Left renal cortex interstitium (tissue), 4 donors: ENCODE results near the gene DOCK1. TPM values are rescaled to one million over a fixed set of nuclear protein-coding genes. Genes with fewer than 3 reads are reported as not detected.

Experiments used
- DNase-seq, 4 donors: peaks; one replicate each; pipeline ENCODE4 v3.0.0-alpha.2; 2013; ENCODE audit warnings: low read depth in 4 of 4, low spot score in 2 of 4, missing footprints in 1 of 4
- polyA plus RNA-seq, 4 donors: library from polyadenylated mRNA; unstranded; fragments of 120-200 nt; gene quantifications; one replicate each; pipeline ENCODE4 v1.2.1, GENCODE V29; 2013; ENCODE audit not compliant: insufficient read length in 4 of 4

Gene DOCK1
- polyA plus RNA-seq, 4 donors: 57.9 to 68.2 (median 64.3) TPM

DNA sequence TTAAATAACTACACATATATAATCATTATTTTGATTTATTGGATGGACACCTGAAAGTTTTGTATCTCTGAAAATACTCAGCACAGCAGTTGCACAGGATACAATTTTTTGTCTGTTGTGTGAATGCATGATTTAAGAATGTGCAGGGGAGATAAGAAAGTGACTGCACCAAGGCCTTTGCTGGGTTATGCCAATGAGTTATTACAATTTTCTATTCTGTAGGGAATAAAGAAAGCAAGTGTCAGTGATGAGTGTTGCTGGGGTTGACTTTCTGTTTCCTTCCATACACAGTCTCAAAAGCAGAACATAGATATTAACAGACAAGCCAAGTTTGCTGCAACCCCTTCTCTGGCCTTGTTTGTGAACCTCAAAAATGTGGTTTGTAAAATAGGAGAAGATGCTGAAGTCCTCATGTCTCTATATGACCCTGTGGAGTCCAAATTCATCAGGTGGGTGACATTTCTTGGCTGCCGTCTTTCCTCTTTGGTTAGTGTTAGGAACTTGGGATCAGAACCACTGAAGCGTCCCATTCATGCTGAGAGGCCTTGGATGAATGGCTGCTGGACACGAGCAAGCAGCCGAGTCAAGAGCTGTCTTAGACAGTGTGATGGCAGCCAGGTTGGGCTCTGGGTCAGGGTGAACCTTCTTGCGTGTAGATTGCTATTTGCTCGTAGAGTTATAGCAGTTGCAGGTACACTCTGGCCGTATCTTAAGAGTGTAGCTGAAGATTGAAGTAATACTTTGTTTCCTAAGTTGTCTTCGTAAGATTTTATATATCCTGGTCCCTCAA lies 92.8 kb downstream of the DOCK1 start:
- no peak for DNase-seq

DNA sequence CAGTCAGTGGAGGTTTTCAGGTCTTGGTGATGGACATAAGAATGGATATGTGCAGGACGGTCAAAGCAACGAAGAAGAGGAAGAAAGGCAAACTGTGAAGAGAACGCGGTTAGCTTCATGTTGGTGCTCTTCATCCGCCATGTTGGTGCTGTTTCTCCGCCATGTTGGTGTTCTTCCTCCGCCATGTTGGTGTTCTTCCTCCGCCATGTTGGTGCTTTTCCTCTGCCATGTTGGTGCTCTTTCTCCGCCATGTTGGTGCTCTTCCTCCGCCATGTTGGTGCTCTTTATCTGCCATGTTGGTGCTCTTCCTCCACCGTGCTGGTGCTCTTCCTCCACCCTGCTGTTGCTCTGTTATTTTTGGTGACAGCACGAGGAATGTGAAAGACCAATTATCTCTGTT lies 95.4 kb downstream of the DOCK1 start:
- no peak for DNase-seq

DNA sequence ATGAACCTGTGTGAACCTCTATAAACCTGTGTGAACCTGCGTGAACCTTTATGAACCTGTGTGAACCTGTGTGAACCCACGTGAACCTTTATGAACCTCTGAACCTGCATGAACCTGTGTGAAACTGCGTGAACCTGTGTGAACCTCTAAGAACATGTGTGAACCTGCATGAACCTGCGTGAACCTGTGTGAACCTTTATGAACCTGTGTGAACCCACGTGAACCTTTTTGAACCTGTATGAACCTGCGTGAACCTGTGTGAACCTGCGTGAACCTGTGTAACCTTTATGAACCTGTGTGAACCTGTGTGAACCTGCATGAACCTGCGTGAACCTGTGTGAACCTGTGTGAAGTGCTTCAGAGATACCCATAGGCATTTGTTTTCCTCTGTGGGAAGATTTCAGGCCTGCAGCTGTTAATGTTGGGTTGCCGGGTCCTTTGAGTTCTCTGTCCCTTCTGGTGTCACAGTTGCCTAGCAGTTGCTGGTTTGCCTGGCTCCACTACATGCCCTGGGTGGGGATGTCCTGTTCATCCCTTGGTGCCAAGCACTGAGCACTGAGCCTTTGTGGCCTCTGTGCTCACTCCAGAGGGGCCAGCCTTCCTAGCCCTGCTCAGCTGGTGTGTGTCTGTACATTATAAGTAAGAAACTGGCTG lies 97.9 kb downstream of the DOCK1 start:
- no peak for DNase-seq

DNA sequence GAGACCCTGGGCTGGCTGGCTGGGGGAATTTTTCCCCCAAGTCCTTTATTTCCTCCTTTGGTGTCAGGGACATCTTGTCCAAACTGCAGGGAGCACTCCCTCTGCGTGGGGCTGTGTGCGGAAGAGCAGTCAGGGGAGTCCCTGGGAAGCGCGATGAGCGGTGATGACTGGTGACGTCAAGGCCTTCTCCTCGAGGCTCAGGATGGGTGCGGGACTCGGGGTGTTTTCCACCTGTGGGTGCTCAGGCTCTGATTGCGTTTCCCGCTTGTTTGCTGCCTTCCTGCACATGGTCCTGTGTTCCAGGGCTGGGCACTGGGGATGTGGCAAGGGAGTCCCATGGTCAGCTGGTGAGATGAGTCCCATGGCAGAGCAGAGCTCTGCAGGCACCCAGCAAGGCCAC lies 101.2 kb downstream of the DOCK1 start:
- no peak for DNase-seq

DNA sequence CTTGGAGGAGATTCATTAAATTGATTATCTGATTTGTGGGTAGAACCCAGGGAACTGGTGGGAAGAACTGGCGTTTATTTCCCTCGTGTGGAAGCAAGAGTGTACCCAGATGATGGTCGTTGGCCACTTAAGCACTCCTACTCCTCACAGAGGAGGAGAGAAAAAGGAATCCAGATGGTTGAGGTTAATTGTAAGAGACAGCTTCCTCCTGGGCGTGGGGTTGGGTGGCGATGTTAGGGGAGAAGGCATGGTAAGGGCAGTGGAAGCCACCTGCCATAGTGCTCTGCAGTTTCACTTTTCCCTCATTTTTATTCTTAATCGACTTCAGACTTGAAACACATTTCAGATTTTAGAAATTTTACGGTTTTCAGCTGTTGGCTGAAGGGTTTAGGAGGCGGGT lies 104.1 kb downstream of the DOCK1 start:
- DNase-seq: no peak

DNA sequence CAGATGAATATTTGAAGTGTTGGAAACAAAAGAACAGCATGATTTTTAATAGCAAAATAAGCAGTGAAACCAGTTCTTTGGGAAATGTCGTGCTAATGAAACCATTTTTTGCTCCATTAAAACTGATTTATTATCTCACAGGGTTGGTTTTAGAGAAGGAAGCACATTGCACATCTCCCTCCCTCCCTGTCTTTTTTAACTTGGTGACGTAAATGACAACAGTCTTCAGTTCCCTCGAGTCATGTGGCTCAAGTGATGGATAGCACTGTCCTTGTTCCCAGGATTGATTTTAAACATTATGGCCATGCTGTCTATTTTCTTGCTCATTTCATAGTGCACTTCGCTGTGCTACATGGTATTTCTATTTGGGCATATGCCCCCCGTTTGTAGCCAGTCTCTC lies 105.9 kb downstream of the DOCK1 start:
- DNase-seq: no peak

DNA sequence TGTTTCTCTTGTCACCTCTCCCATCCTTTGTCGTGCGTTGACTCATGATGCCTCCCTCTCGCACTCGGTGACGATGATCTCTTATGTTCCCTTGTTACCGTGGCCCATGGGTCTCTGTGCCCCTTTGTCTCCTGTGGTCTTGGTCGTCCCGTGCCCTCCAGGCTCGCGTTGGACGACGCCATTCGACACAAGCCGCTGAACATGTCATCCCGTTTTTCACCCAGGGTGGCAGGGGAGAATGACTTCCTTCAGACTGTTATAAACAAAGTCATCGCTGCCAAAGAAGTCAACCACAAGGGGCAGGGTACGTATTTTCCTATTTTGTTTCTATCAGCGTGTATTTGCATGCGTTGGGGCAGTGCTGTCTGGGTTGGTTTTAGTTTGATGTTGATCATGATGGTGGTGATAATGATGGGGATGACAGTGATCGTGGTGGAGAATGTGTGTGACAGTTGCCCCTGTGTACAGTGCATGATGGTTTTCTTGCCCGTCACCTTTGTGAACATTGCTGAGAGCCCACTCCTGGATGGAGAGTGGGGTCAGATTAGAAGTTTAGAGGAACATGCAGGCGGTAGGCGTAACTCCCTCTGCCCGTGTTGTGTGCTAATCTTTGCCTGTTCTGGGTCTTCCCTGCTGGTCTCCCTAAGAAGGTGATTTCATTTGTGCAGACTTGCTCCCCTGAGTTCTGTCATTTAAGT lies 107.0 kb downstream of the DOCK1 start:
- no peak for DNase-seq

DNA sequence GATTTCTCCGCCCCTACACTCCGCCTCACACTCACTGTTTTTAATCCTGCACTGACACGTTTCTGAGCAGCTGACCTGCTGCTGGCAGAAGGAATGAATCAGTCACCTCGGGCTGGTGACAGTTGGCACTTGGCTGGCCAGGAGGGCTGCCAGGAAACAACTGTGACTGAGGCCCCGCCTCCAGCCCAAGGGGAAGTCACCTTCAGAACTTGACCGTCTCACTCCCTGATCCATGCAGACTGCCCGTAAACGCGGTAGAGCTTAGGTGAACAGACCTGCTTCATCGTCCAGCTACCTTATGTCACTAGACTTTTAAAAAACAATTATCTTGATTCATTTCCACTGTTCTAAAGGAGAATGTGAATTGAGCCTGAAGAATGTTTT lies 107.5 kb downstream of the DOCK1 start:
- DNase-seq: peak; percentile 31 to 51 (median 41)

DNA sequence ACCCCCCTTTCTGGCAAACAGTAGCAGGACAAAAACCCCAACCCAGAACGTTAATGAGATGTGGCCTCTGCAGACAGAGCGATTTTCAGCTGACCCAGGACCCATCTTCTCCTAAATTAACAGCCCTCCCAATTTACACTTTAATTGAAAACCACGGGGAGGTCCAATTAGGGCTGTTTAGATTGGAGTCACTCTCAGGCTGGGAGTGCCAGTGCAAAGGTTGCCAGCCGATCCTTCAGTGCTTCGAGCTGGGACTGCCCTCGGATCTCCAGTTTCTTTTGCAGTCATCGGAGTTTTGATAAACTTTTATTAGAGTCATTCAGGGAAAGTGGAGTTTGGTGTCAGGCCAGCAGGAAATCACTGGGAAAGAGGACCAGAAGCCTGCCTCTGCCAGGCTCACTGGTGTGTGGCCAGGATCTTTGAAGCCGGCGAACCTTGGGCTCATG lies 108.0 kb downstream of the DOCK1 start:
- DNase-seq: peak; percentile 11 to 26 (median 22)

DNA sequence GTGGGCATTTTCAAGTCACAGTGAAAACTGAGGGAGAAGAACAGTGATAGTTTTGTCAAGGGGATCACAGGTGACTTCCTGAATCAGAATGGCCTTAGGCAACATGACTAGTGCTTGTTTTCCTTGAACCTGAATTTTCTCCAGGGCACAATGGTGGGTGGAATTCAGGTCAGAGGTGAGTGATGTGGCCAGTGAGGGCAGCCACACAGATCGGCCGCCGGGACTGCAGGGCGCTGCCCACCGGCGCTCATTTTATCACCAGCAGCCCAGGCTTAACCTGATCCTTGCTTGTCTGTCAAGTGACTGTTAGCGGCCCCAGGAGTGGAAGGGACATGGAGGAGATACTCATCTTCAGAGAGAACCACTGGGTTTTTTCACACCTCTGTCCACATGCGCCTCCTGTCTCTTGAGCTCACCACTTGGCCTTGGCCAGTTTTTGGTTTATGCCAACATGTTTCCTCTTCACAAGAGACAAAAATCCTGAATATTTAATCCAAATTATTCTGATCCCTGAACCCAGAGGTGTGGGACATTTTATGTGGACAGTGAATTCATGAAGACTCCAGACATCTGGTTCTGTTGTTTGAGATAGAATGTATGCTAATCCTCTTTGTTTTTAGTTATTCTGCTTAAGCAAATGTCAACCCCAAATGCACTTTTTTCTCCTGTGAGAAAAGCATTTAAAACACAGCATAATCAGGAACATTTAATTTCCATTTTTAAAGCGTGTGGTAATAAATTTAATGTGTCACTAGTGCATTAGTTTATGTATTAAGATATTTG lies 108.7 kb downstream of the DOCK1 start:
- no peak for DNase-seq

DNA sequence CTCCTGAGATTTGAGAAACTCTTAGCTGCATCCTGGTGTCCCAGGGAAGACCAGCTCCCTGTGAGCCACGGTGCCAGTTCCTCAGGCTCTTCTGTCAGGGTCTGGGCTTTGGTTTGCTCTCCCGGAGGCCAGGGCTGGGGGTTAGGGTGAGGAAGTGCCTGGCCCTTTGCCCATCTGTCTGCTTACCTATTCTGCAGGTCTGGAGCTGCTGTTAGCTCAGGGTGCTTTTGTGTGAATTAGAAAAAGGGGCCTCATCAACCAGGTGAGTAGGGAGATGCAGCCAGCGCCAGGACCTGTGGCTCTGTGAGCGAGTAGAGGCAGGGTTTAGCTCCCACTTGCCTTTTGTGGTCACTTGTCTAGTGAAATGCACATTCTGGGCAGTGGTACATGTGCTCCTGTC lies 109.4 kb downstream of the DOCK1 start:
- no peak for DNase-seq

DNA sequence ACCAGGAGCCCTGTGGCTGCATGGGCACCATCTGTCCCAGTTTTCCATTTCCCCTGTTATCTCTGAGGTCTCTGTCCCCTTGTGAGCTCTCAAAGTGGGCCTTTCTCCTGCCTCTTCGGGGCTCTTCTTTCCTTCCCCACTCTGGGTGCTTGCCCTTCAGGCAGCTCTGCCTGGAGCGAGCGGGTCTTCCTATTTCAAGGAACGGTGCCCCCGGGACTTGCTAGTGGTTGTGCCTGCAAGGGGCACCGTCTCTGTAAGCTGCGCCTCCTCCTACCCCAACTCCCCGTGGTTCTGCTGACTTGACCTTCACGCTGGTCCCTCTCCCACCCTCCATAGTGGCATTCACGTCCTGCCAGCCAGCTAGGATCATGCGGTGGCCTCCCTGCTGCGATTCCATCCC lies 110.1 kb downstream of the DOCK1 start:
- DNase-seq: no peak

DNA sequence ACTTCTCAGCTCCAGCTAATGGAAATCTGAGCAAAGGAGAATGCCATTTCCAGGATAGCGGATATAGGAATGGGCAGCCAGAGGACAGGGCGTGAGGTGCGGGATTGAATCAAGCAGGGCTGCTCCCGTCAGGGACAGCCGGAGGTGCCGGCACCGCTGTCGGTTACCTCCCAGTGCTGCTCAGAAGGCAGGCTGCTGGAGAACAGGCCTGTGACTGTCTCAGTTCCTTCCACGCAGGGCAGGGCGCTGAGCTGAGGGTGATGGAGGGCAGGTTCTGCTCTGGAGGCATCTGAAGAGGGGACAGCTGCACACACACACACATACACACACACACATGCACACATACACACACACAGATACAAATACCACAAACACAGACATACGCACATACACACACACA lies 111.1 kb downstream of the DOCK1 start:
- no peak for DNase-seq

DNA sequence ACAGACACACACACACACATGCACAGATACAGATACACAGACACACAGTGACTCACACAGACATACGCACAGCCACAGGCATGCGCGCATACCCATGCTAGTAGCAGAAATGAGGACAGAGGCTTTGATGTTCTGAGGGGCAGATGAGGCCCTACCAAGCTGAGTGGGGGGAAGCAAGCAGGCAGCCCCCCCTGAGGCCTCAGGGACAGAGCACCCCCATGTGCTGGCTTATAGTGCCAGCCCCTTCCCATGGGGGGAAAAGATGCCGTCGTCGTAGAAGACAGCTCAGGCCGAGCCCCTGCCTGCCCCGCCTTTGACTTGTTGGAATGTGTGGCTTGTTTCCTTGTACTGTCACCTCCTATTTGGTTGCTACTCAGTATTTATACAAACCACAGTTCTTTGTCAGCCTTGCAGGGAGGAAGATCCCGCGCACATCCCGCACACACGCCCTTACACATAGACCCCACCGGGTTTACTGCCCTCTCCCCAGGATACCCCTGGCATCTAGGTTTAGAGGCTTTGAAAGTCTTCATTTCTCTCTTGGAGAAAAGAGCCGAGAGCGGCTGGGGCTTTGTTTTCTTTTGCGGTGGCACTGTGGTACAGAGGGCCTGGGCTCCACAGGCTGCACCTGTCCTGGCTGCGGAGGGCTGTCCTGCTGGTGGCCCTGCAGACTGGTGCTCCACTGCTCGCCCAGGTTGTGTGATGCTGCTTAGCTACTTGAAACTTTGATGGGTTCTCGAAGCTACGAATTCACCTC lies 112.5 kb downstream of the DOCK1 start:
- DNase-seq: no peak

DNA sequence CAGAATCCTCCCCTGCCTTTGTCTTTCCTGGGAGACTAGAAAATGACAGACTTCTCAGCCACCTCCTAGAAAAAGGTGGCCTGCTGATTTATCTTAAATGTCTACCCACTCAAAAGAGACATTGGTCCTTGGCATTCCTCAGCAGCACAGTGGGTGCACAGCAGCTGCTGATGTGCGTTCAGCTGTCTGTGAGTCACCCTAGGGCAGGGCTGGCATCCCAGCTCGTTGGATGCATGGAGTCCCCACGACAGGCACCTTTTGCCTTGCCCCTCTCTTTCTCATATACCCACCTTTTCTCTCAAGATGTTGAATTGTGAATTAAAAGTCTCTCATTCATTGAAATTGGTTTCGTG lies 113.0 kb downstream of the DOCK1 start:
- no peak for DNase-seq

DNA sequence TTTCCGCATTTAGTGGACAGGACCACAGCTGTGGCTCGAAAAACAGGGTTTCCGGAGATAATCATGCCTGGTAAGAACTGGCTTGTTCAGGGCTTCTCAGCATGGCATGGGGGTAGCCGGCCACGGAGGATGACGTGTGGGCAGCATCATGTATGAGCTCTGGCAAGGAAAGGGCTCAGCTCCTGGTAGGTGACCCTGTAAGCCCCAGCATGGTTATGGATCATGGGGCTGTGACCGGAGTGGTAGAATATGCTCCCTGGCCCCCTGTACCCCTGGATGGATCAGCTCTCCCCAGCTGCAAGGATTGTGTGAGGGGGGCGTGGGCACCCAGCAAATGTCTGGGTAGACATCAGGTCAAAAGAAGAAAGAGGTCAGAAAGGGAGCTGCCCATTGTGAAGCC lies 113.5 kb downstream of the DOCK1 start:
- DNase-seq: no peak

DNA sequence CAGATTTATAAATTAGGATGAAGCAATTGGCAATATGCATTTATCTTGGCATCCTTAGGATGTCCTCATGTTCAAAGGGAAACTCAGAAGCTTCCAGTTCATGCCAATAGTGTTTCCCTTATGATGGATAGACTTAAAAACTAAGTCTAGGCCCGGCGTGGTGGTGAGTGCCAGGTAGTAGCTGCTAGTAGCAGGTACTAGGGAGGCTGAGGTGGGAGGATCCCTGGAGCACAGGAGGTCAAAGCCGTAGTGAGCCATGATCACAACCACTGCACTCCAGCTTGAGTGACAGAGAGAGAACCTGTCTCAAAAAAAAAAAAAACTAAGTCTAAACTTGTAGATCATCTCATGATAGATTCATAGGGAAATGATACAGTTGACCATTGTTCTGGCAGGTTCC lies 115.0 kb downstream of the DOCK1 start:
- DNase-seq: no peak

DNA sequence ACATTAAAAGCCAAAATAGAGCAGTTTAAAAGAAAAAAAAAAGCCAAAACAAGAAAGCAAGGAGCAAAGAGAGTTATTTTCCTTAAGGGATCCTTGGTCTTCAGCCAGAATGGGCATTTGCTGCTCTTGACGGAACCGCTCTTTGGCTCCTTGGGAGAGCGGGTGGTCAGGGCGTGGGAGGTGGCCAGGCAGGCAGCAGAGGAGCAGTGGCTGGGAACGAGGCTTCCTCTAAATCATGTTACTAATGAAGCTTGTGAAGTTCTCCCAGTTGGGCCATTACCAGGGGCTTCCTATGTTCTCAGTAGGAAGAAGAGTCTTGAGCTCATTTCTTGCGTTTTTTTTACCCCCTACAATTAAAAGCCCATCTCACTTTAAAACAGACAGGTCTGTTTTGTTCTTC lies 116.6 kb downstream of the DOCK1 start:
- no peak for DNase-seq

DNA sequence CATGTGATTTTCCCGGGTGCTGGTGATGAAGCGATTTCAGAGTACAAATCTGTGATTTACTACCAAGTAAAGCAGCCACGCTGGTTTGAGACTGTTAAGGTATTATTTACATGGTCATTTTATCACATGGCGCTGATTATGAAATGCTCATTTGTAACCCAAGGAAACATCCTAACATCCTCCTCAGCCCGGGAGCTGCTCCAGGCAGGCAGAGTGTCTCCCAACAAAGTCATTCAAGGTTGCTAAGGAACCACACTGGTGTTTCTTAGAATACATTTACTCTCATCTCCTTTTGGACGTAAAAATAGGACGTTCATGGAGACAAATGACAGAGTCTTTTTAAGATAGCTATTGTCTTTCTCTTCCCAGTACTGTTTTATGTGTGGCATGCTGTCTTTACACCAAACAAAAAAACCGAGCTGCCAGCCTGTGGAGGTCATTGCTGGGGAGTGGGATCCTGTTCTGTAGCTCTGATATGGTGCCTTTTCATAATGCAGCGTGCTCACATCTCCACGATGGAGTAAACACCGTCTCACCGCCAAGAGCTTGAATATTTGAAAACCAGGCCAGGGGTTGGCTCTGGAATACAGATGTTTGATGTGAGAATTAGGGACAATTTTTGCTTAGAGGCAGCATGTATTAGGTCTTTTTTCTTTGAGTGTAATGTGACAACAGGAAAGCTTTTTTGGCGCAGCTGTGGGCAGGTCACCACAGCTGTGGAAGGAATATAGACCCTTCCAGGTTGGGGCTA lies 119.6 kb downstream of the DOCK1 start:
- no peak for DNase-seq

DNA sequence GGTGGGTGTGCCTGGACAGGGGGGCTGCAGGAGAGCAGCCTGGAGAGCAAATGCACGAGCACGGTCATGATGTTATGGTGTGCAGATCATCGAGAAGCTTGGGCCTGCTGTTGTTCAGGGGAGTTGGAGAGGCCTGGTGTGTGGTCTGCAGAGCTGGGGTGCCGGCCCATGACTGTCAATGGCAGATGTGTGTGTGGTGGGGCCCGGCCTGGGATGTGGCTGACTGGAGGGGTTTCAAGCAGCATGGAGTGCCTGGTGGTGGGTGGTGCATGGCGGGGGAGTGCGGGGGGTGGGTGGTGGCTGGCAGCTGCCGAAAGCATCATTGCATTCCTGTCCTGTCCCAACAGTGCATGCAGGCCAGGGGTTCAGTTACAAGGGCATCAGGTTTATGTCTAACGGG lies 122.6 kb downstream of the DOCK1 start:
- no peak for DNase-seq
